PFSK-1 (cell line): ENCODE data around the gene MCM10.

Experiments
- FOXP2 ChIP-seq: optimal IDR thresholded peaks from 2 replicates; pipeline ENCODE3; 2011; ENCODE audit warnings: borderline replicate concordance, control low read depth, inconsistent platforms; ENCODE audit not compliant: insufficient read depth; ENCODE audit errors: extremely low read length, extremely low read depth
- POLR2AphosphoS5 ChIP-seq: IDR thresholded peaks from 2 replicates; pipeline ENCODE4 v1.6.1; 2012; ENCODE audit warnings: low read depth, mild to moderate bottlenecking, control low read depth, low read length, moderate library complexity
- SIN3A ChIP-seq: IDR thresholded peaks from 2 replicates; pipeline ENCODE4 v1.6.1; 2012; ENCODE audit warnings: mild to moderate bottlenecking, low read length, moderate library complexity, borderline replicate concordance; ENCODE audit not compliant: insufficient read depth
- TAF1 ChIP-seq: IDR thresholded peaks from 2 replicates; pipeline ENCODE4 v1.6.1; 2012; ENCODE audit warnings: low read length, control low read depth, borderline replicate concordance; ENCODE audit not compliant: insufficient read depth
- TF ChIP-seq, protein P1 (sequence below), 2 experiments: IDR thresholded peaks; 2 replicates each; pipeline versions ENCODE4 v1.6.1 to v1.8.0; 2011 to 2012; ENCODE audit warnings: low read depth in 2 of 2, low read length in 2 of 2, control low read depth in 1 of 2, inconsistent platforms in 1 of 2, mild to moderate bottlenecking in 1 of 2, moderate library complexity in 1 of 2; ENCODE audit not compliant: insufficient read depth in 1 of 2

Gene MCM10

GRCh38 chr10:13182424-13182823 lies 21.1 kb downstream of the MCM10 start:
- no peak for TF ChIP-seq FOXP2
- no peak for TF ChIP-seq TAF1
- TF ChIP-seq, protein P1, sequence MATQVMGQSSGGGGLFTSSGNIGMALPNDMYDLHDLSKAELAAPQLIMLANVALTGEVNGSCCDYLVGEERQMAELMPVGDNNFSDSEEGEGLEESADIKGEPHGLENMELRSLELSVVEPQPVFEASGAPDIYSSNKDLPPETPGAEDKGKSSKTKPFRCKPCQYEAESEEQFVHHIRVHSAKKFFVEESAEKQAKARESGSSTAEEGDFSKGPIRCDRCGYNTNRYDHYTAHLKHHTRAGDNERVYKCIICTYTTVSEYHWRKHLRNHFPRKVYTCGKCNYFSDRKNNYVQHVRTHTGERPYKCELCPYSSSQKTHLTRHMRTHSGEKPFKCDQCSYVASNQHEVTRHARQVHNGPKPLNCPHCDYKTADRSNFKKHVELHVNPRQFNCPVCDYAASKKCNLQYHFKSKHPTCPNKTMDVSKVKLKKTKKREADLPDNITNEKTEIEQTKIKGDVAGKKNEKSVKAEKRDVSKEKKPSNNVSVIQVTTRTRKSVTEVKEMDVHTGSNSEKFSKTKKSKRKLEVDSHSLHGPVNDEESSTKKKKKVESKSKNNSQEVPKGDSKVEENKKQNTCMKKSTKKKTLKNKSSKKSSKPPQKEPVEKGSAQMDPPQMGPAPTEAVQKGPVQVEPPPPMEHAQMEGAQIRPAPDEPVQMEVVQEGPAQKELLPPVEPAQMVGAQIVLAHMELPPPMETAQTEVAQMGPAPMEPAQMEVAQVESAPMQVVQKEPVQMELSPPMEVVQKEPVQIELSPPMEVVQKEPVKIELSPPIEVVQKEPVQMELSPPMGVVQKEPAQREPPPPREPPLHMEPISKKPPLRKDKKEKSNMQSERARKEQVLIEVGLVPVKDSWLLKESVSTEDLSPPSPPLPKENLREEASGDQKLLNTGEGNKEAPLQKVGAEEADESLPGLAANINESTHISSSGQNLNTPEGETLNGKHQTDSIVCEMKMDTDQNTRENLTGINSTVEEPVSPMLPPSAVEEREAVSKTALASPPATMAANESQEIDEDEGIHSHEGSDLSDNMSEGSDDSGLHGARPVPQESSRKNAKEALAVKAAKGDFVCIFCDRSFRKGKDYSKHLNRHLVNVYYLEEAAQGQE (IDR thresholded peaks at IDR 0.05; ENCODE audit: insufficient read depth in 1 of 2, low read depth in 2 of 2, low read length in 2 of 2): no peak
- TF ChIP-seq SIN3A: no peak
- TF ChIP-seq POLR2AphosphoS5: no peak

GRCh38 chr10:13183625-13184024 lies 22.3 kb downstream of the MCM10 start:
- TF ChIP-seq FOXP2 (no peak), TAF1 (no peak), POLR2AphosphoS5 (no peak), SIN3A (no peak)
- TF ChIP-seq, protein P1 (IDR thresholded peaks at IDR 0.05; ENCODE audit: insufficient read depth in 1 of 2, low read depth in 2 of 2, low read length in 2 of 2): no peak

DNA sequence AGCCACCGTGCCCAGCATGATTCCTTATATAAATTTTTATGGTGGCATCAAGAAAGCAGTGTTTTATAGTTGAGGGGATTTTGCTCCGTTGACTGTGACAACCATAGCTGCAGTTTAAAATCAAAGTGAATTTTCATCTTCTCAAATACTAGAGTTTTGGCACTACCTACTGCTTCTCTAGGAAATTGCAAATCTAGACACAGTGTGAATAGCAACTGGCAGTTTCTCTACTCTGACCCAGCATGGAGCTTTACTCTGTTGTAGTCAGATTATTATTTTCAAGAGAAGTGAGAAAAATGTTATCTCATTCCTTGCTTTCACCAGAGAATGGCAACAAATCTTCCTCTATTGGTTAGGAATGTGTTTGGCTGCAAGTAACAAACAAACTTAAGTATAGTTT lies 22.9 kb downstream of the MCM10 start:
- TF ChIP-seq POLR2AphosphoS5: no peak
- no peak for TF ChIP-seq SIN3A
- no peak for TF ChIP-seq FOXP2
- no peak for TF ChIP-seq TAF1
- TF ChIP-seq, protein P1 (IDR thresholded peaks at IDR 0.05; ENCODE audit: insufficient read depth in 1 of 2, low read depth in 2 of 2, low read length in 2 of 2): no peak

- TF ChIP-seq, protein P1 (IDR thresholded peaks at IDR 0.05; ENCODE audit: insufficient read depth in 1 of 2, low read depth in 2 of 2, low read length in 2 of 2): no peak
- TF ChIP-seq POLR2AphosphoS5 (no peak), SIN3A (no peak), FOXP2 (no peak), TAF1 (no peak)
These were observed 23.6 kb downstream of the MCM10 start for GRCh38 chr10:13184730-13185514.

DNA sequence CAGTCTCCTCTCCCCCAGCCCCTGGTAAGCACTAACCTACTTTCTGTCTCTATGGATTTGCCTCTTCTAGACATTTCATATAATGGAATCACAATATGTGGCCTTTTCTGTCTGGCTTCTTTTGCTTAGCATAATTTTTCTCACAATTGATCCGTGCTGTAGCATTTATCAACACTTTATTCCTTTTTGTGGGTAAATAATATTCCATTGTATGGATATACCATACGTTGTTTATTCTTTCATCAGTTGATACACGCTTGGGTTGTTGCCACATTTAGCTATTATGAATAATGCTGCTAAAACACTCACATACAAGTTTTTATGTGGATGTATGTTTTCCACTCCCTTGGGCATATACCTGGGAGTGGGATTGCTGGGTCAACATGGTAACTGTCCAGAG lies 25.8 kb downstream of the MCM10 start:
- TF ChIP-seq SIN3A (no peak), POLR2AphosphoS5 (no peak), TAF1 (no peak), FOXP2 (no peak)
- TF ChIP-seq, protein P1 (IDR thresholded peaks at IDR 0.05; ENCODE audit: insufficient read depth in 1 of 2, low read depth in 2 of 2, low read length in 2 of 2): no peak
